Stimulated activated CD4-positive, alpha-beta T cell treated with anti-CD3 and anti-CD28 coated beads, TNF-alpha, amount 100 ng/mL, for 4 hours (primary cell): Measurements from ENCODE around the gene CPNE7.
A peak's percentile ranks its signal among the peaks of the same experiment; 100 is the strongest.
"Not testable (repeated sequence)": the region's sequence is repeated elsewhere in the genome, so short reads cannot be mapped to it uniquely, and the experiment has no call there.

Source experiments
- DNase-seq, 3 experiments: peaks; one replicate each; pipeline ENCODE4 v3.0.0-alpha.2; 2020; ENCODE audit warnings: low read depth in 3 of 3

The CPNE7 gene

DNA sequence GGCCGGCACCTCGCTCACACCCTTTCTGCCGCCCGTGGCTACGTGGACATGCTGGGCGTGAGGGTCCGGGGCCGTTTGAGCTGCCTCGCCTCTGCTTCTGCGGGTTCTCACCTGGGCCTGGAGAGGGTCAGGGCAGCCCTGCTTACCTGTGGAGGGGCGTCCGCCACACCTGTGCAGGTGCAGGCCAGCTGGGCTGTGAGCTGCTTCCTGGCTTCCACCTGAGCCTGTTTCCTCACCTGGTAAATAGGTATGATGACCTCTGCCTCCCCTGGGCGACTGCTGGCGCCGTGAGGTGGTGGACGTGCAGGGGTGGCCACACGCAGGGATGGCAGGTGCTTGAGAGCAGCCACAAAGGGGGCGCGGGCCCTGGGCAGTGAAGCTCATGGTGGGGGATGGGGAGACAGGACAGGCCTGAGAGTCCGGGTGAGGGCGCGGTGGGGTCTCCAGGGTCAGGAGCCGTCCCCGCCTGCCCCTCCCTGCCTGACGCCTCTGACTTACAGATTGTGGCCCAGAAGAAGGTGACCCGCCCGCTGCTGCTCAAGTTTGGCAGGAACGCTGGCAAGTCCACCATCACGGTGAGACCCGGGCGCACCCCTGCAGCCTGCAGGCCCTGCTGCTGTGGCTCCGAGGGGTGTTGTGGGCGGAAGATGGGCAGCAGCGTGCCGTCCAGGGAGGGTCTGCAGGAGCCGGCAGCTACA lies 7.8 kb downstream of the CPNE7 start:
- DNase-seq, result no peak

DNA sequence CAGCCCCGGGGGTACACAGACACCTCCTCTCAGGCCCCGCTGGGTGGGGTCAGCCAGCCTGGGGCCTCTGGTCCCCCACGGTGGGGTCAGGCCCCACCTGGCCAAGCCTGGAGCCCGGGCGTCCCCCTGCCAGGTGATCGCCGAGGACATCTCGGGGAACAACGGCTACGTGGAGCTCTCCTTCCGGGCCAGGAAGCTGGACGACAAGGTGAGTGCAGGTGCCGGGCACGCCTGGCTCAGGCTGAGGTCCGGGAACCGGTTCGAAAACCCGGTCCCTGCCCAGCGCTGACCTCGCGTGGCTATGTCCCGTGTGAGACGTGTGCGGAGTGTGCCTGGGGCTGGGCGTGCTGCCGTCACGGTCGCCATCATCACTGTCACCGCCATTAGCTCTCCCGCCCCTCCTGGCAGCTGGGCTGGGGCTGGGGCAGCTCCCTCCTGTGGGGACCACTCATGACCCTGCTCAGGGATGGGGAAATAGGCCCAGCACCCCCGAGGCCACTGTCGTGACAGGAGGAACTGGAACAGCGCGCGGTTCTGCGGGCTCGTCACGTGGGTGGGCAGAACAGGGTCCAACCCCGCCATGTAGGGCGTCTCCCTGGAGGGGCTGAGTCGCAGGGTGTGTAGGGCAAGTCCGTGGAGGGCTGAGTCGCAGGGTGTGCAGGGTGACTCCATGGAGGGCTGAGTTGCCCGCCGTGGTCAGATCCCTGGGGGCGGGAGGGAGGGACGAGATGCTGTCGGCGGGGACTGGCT lies 8.5 kb downstream of the CPNE7 start:
- DNase-seq, result no peak

DNA sequence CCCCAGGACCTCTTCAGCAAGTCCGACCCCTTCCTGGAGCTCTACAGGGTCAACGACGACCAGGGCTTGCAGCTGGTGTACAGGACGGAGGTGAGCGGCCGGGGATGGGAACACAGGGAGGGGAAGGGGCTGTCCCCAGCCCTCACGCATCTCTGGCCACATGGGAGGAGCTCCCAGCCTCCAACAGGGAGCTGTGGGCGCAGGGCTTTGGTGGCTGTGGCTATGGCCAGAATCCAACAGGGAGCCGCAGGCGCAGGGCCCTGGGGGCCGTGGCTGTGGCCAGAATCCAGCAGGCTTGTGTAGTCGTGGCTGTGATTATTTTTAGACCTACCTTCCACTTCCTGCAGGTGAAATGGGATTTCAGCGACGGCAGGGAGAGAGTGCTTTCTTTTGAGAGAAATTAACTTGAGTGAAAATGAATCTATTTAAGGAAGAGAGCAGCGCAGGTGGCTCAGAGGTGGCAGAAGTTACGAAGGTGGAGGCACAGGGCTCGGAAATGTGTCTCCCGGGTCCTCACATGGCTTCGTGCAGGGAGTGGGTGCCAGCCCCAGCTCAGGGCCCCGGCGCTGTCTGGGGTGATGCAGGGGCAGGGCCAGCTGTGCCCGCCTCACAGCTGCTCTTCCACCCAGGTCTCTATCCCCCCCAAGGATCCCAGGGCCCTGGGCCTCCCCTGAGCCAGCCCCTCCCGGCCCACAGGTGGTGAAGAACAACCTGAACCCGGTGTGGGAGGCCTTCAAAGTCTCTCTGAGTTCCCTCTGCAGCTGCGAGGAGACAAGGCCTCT lies 9.4 kb downstream of the CPNE7 start:
- DNase-seq, result no peak

DNA sequence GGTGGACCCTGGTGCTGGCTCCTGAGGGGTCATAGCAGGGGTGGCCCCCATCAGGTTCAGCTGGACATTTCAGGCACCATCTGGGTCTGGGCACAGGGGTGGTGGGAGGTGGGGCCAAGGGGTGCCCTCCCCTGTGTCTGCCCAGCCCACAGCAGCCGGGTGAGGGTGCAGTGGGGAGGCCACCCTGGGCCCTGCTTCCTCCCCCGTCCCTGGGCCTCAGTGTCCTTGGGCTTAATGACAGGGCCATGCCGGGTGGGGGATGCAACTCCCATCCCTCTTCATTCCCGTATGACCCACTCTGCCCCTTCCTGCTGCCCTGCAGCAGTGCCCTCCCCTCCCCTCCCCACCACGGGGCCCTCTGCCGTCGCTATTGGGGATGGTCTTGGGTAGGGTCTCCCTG lies 10.7 kb downstream of the CPNE7 start:
- DNase-seq, result no peak

DNA sequence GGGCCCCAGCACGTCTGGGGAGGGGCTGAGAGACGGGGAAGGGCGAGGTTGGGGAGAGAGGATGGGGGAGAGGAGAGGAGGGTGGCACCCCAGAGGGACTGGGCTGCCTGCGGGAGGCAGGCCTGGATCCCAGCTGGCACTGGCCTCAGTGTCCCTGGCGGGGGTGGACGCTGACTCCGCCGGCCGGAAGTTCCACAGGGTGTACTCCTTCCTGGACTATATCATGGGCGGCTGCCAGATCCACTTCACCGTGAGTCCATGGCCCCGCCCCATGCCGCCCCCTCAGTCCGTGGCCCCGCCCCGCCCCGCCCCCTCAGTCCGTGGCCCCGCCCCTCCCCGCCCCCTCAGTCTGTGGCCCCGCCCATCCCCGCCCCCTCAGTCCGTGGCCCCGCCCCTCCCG lies 11.3 kb downstream of the CPNE7 start:
- DNase-seq, result no peak

DNA sequence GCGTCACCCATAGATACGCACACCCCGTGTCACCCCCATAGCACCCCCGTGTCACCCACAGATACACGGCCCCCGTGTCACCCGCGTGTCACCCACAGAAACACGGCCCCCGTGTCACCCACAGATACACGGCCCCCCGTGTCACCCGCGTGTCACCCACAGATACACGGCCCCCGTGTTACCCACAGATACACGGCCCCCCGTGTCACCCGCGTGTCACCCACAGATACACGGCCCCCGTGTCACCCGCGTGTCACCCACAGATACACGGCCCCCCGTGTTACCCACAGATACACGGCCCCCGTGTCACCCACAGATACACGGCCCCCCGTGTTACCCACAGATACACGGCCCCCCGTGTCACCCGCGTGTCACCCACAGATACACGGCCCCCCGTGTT lies 12.1 kb downstream of the CPNE7 start:
- DNase-seq, result not testable (repeated sequence)

DNA sequence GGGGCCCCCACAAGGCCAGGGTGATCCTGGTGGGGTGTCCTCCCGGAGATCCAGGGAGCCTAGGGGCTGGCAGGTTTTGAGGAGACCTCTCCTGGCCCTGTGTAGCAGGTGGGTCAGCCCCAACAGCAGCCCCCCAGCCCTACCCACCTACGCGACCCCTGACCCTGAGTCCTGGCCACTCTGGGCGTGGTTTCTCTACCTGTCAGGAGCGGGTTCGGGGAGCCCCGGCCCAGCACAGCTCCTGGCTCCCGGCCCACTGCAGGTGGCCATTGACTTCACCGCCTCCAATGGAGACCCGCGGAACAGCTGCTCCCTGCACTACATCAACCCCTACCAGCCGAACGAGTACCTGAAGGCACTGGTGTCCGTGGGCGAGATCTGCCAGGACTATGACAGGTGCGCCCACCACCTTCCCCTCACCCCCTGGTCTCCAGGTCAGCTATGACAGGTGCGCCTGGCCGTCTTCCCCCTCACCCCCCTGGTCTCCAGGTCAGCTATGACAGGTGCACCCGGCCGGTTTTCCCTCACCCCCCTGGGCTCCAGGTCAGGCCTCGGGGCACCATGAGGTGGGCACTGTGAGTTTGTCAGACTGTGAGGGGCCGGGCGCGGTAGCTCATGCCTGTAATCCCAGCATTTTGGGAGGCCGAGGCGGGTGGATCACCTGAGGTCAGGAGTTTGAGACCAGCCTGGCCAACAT lies 13.0 kb downstream of the CPNE7 start:
- no peak for DNase-seq

DNA sequence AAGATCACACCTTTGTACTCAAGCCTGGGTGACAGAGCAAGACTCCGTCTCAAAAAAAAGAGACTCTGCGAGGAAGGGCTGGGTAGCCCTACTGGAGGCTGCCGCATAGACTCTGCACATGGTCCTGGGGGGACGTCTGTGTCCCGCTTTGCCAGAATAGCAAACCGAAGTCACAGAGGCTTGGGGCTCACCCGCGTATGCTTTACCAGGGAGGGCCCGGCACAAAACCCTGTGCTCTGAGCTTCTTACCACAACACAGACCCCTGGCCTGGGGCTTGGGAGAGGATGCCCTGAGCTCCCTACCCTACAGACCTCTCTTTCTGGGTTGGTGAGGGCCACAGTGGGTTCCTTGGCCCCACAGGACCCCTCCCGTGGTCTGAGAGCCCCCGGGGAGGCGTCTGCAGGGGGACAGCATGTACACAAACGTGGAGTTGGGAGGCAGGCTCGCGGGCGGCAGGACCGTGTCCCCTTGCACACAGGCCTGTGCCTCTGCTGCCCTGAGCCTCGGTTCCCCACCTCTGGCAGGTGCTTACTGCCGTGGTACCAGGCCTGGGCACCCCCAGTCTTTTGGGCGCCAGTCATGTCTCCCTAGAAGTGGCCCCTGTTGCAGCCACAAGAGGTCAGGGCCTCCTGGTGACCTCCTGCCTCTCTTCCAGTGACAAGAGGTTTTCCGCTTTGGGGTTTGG lies 13.8 kb downstream of the CPNE7 start:
- no peak for DNase-seq

DNA sequence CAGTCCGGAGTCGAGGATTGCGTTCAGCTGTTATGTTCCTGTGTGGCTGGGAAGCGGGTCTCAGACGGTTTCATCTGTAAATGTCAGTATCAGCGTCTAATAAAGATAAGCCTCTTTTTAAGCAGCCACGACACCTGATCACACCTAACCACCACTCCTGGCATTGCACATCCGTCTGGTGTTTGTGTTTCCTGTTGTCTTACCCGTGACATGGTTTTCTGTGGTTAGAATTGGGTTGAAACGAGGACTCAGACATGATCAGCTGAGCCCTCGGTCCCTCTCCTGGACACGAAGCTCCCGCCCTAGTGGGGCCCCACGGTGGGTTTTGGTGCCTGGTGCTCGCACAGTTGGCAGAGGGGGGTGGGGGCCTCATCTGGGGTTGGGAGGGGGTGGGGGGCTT lies 18.3 kb downstream of the CPNE7 start:
- no peak for DNase-seq

DNA sequence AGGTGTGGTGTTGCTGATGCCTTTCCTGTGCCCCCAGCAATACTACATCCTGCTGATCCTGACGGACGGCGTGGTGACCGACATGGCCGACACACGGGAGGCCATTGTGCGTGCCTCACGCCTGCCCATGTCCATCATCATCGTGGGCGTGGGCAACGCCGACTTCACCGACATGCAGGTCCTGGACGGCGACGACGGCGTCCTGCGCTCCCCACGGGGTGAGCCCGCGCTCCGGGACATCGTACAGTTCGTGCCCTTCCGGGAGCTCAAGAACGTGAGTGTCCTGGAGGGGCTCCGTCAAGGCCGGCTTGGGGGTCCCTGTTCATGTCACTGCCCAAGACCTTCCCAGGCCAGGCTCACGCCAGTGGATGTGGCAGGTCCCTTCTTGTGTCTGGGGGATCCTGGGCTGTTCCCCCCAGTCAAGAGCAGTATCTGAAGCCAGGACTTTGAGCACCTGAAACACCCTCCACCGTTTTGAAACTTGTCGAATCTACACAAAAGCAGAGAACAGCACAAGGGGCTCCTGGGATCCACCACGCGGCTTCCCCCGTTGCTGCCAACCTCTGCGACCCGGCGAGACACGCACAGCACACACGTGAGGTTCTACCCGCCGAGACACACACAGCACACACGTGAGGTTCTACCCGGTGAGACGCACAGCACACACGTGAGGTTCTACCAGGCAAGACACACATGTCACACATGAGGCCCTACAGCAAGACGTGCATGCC lies 19.9 kb downstream of the CPNE7 start:
- no peak for DNase-seq

DNA sequence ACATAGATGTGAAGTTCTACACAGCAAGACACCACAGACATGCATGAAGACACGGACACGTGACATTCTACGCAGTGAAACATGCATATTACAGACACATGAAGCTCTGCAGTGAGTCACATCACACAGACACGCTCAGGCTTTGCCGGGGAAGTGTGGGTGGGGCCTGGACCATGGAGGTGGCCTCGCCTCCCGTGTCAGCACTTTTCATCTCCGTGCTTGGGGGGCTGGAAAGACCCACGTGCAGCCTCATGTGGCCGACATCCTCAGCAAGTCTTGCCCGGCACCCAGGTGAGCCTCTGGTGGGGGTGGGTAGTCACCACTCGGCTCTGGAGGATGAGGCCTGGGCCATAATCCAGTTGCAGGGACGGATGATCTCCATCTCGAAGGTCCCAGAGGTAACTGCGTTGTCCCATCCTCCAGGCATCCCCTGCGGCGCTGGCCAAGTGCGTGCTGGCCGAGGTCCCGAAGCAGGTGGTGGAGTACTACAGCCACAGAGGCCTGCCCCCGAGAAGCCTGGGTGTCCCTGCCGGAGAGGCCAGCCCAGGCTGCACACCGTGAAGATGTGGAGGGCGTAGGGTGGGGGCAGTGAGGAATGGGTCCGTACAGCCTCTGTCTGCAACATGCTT lies 20.6 kb downstream of the CPNE7 start:
- no peak for DNase-seq

DNA sequence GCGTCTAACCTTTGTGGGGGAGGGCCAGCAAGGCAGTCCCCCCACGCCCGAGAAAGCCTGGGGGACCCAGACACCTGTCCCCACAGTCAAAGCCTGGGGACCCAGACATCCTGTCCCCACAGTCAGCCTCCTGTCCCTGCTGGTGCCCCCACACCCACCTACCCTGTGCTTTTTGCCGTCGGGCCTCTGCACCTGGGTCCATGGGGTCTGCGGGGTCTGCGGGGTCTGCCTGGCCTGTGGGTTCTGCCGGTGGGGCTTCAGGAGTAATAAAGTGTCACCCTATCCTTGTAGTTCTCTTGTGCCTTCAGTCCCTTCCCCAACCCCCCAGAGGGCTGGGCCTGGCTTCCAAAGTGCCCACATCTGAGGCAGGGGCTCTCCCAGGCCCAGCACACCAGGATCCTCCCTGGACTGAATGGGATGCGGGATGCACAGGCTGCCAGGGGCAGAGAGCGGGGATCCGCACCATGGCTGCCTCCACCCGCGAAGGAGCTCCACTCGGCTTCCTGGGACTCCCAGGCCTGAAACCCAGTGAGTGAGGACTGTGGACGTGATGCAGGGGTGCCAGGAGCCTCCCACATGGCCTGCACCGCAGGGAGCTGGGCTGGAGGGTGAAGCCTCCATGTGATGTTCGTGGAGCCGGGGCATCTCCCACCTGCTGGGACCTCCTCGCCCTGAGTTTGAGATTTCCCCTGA lies 21.5 kb downstream of the CPNE7 start:
- DNase-seq, result no peak

DNA sequence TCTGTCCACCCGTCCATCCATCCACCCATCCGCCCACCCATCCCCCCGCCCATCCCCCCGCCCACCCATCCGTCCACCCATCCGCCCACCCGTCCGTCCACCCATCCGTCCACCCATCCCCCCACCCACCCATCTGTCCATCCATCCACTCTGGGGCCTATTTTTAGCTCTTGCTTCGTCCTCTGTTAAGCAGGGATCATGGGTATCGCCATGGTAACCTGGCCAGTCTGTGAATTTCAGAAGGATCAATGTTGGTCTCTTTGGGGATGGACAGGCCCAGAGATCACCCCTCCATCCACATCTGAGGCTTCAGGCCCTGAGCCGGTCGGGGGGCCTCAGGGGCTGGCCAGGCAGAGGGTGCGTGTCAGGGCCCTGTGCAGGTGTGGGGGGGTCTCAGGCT lies 22.6 kb downstream of the CPNE7 start:
- no peak for DNase-seq

DNA sequence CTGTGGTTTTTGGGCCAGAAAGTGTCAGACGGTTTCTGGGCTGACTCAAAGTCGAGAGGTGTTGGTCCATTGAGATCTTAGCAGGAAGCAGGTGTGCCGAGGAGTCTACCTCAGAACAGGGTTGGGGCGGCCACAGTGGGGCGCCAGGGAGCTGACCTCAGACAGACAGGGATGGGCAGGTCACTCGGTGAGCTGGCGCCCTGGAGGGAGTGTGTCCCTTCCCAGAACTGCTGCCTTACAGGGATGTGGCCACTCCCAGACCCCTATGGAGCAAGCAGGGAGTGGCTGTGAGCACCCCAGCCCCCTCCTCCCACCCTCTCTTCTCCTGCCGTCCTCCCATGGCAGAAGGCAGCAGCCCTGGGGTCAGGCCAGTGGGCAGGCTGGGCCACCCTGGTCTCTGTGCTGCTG lies 23.9 kb downstream of the CPNE7 start:
- DNase-seq, result no peak

DNA sequence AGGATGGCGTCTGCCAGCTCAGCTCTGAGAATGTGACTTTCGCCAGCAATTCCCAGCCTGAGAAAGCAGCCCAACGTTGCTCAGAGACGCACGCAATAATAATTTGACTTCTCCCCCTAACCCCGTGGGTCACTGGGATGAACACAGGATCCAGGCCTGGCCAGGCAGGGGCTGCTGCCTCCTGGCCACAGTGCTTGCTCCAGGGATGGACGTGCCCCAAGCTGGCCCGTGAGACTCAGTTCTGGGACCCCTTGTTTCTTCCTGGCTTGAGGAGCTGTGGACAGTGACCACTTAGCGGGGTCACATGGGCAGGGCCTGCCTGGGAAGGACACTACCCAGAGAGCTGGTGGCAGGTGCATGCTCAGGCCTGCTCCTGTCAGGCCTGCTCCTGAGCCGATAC lies 24.3 kb downstream of the CPNE7 start:
- no peak for DNase-seq

DNA sequence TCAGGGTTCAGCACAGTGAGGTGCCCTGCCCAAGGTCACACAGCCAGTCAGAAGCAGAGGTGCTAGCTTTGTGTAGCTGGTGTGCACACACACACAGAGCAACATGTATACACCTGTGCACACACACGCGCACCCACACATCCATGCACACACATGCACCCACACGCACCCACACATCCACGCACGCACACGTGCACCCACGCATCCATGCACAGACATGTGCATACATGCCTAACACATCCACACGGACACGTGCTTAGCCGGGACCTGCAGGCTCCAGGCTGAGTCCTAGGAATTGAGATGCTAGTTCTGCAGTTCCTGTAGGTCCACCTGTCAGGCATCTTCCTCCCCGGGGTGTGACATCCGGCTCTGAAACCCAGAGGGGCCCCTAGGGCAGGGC lies 24.9 kb downstream of the CPNE7 start:
- DNase-seq, result no peak

DNA sequence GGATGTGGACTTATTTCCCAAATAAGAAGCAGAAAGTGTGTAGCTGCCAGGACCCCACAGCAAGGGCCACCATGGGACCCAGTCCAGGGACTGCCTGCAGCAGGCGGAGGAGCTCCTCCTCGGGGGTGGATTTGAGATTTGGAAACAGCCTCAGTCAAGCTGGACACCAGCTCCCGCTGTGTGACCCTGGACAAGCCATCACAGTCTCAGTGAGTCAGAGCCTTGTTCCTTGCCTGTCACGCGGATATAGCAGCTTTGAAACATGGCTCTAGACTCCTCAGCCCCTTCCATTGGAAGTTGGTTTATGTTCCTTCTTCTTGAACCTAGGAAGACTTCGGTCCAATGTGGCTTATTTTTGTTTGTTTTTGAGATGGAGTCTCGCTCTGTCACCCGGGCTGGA lies 25.4 kb downstream of the CPNE7 start:
- no peak for DNase-seq

DNA sequence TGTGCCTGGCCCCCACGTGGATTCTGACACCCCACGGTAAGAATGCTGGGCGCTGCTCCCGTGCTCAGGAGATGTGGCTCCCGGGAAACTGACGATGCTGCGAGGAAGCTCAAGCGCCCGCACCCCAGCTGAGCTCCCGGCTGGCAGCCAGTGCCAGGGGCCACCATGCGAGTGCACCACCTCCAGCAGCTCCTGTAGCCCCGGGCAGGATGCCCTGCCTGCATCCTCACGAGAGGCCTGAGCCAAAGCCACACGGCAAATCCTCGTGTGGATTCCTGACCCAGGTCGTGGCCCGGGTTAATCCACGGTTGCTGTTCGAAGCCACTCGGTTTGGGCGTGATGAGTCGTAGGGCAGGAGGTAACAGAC lies 26.3 kb downstream of the CPNE7 start:
- DNase-seq, result no peak

DNA sequence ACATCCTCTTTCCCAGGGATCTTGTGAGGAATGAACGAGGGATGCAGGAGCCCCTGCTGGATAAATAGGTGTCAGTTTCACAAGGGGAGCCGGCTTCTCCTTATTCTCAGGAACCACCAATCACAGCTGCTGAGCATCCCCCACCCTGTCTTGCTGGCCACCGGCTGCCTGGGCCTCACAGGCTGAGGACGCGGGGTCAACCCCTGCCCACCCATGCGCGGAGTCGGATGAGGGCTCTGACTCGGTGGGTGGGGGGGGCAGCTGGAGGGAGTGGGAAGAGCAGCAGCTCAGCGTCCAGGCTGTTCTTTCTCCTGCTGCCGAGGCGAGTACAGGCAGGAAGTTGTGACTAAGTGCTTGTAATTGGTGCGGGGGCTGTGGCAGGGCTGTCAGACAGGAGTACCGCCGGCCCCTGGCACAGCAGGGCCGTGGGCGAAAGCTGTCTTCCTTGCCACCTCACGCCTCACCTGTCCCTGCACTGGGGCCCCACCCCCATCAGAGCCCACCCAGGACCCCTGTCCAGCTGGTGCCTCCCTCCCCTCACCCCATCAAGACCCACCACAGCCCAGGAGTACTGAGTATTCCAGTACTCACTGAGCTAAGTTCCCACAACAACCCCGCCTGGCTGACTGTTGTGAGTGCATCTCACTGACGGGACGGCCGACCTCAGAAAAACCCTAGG lies 26.9 kb downstream of the CPNE7 start:
- peak; percentile 53 to 63 (median 58) for DNase-seq
